Hepatocyte (in vitro differentiated cells): ENCODE measurements around the gene ZCCHC3. TPM values are rescaled to one million over a fixed set of nuclear protein-coding genes. Genes with fewer than 3 reads are reported as not detected.

Source experiments
- DNase-seq: peaks from one replicate; pipeline ENCODE4 v3.0.0-alpha.2; 2016; ENCODE audit warnings: low spot score
- H2AFZ ChIP-seq: fragments of 200-600 bp; sonication (generic); 2 replicates; pipeline ENCODE4 v1.6.0; 2016; ENCODE audit warnings: antibody characterized with exemption, mild to moderate bottlenecking
- H3K27ac ChIP-seq: fragments of 200-600 bp; sonication (generic); 2 replicates; pipeline ENCODE4 v1.5.1; 2016; ENCODE audit warnings: mild to moderate bottlenecking
- H3K27me3 ChIP-seq: fragments of 200-600 bp; sonication (generic); 2 replicates; pipeline ENCODE4 v1.6.1; 2016
- H3K36me3 ChIP-seq: fragments of 200-600 bp; sonication (generic); replicated peaks from 2 replicates; pipeline ENCODE4 v1.5.1; 2016; ENCODE audit warnings: low read depth; ENCODE audit not compliant: insufficient read depth
- H3K4me1 ChIP-seq: fragments of 200-600 bp; sonication (generic); 2 replicates; pipeline ENCODE4 v1.5.1; 2016; ENCODE audit warnings: mild to moderate bottlenecking, moderate library complexity; ENCODE audit not compliant: insufficient read depth
- H3K4me2 ChIP-seq: fragments of 200-600 bp; sonication (generic); 2 replicates; pipeline ENCODE4 v1.6.0; 2016
- H3K4me3 ChIP-seq: fragments of 200-600 bp; sonication (generic); 2 replicates; pipeline ENCODE4 v1.5.1; 2016; ENCODE audit warnings: mild to moderate bottlenecking
- H3K79me2 ChIP-seq: fragments of 200-600 bp; sonication (generic); 2 replicates; pipeline ENCODE4 v1.6.0; 2017; ENCODE audit warnings: mild to moderate bottlenecking
- H3K9me2 ChIP-seq: fragments of 200-600 bp; sonication (generic); replicated peaks from 2 replicates; pipeline ENCODE4 v1.6.0; 2017; ENCODE audit warnings: mild to moderate bottlenecking; ENCODE audit not compliant: insufficient read depth
- H3K9me3 ChIP-seq: fragments of 200-600 bp; sonication (generic); 2 replicates; pipeline ENCODE4 v1.5.1; 2016; ENCODE audit warnings: low read depth, mild to moderate bottlenecking
- H4K20me1 ChIP-seq: fragments of 200-600 bp; sonication (generic); 2 replicates; pipeline ENCODE4 v1.6.0; 2016; ENCODE audit warnings: mild to moderate bottlenecking; ENCODE audit not compliant: insufficient read depth, poor library complexity, severe bottlenecking
- EZH2 ChIP-seq: fragments of 200-600 bp; sonication (generic); IDR thresholded peaks from 2 replicates; pipeline ENCODE4 v1.6.1; 2016; ENCODE audit warnings: antibody characterized with exemption, mild to moderate bottlenecking, borderline replicate concordance
- EZH2phosphoT487 ChIP-seq: fragments of 200-600 bp; sonication (generic); IDR thresholded peaks from one replicate; pipeline ENCODE4 v1.6.1; 2018; ENCODE audit warnings: antibody characterized with exemption, mild to moderate bottlenecking, low read depth, moderate library complexity; ENCODE audit not compliant: unreplicated experiment, severe bottlenecking
- WGBS: methylation state at CpG from one replicate; pipeline ENCODE4 v1.1.6; 2016; ENCODE audit warnings: low lambda C conversion rate; ENCODE audit errors: missing lambda C conversion rate; 5-methylcytosine and 5-hydroxymethylcytosine counted together
- polyA plus RNA-seq: library from polyadenylated mRNA; unstranded; fragments of >200 nt; fragmentation: Nextera tagmentation; extraction: Ambion mirVana; gene quantifications from 2 replicates; pipeline ENCODE4 v1.2.1, GENCODE V29; 2016
- total RNA-seq: library from RNA; depleted of rRNA; stranded (reverse); fragments of >200 nt; gene quantifications from 2 replicates; pipeline ENCODE4 v1.2.3, GENCODE V29; 2014
- TF ChIP-seq, protein P1 (sequence below): fragments of 200-600 bp; sonication (generic); IDR thresholded peaks from 2 replicates; pipeline ENCODE4 v1.5.1; 2016; ENCODE audit warnings: antibody characterized with exemption, mild to moderate bottlenecking; ENCODE audit not compliant: poor library complexity

The ZCCHC3 gene
- total and polyA plus RNA-seq, 2 experiments from 2014 or later = 27.4 to 29.0 TPM

DNA sequence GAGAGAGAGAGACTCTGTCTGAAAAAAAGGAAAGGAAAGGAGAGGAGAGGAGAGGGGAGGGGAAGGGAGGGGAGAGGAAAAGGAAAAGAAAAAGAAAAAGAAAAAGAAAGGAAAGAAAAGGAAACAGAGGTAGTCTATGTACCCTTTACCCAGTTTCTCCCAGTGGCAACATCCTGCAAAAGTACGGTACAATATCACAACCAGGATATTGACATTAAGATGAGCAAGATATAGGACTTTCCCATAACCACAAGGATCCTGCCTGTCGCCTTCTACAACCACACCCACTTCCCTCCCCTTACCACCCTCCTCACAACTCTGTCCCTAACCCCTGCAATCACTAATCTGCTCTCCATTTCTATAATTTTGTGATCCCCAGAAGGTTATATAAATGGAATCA is 10.9 kb upstream of the ZCCHC3 start:
- no peak overlapping the region for H2AFZ ChIP-seq
- H3K9me3 ChIP-seq = no peaks in the 10 kb centered on the region
- H3K9me2 ChIP-seq = no peaks in the 10 kb centered on the region
- H3K36me3 ChIP-seq = no peaks in the 10 kb centered on the region
- DNase-seq = no peak
- H3K4me1 ChIP-seq = peaks cover 5% of the 10 kb centered on the region
- H3K27ac ChIP-seq = no peak overlapping the region
- no peak for TF ChIP-seq EZH2phosphoT487
- peaks cover 17% of the 10 kb centered on the region for H3K79me2 ChIP-seq
- no peak overlapping the region for H3K4me3 ChIP-seq
- WGBS = 66% methylated on average over 2 of the region's 2 CpGs
- no peaks in the 10 kb centered on the region for H3K27me3 ChIP-seq
- no peaks in the 10 kb centered on the region for H4K20me1 ChIP-seq
- no peak overlapping the region for H3K4me2 ChIP-seq

DNA sequence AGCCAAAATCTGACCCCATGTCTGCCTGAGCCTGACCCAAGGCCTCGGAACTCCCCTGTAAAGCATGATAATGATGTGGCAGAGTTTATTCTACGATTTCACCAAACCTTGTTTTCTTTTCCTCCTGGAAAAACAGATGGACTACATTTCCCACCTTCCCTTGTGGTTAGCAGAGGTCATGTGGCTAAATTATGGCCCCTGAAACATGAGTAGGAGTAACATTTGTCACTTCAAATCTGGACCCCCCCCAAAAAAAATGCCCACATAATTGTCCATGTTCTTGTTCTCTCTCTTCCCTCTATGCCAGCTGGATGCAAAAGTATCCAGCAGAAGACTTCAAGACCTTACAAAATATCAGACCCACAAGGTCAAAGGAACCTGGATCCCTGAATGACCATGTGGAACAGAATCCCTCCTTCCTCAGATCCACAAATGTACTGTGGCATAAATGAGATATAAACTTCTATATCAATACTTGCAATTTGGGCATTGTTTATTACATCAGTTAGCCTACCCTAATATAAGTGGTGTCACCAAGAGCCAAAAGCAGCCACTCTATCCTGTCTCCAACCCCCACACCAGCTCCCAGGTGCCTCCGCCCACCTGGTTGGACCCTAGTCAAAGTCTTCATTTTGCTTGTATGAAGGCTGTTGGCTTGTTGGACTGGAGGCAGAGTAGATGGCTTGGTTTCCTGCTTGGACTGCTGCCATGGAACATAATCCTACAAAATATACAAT is 8.2 kb upstream of the ZCCHC3 start:
- Histone ChIP-seq H3K79me2 (peaks cover 17% of the 10 kb centered on the region), H3K9me2 (no peaks in the 10 kb centered on the region), H4K20me1 (no peaks in the 10 kb centered on the region), H2AFZ (no peak overlapping the region), H3K4me2 (peak overlapping the region; percentile 79), H3K9me3 (no peaks in the 10 kb centered on the region), H3K36me3 (no peaks in the 10 kb centered on the region), H3K27ac (peak overlapping the region; percentile 81), H3K4me3 (no peak overlapping the region), H3K4me1 (peaks cover 10% of the 10 kb centered on the region), H3K27me3 (no peaks in the 10 kb centered on the region)
- DNase-seq = no peak
- 66% methylated on average over 3 of the region's 3 CpGs for WGBS
- TF ChIP-seq EZH2phosphoT487 (no peak), EZH2 (no peak)
- TF ChIP-seq, protein P1, sequence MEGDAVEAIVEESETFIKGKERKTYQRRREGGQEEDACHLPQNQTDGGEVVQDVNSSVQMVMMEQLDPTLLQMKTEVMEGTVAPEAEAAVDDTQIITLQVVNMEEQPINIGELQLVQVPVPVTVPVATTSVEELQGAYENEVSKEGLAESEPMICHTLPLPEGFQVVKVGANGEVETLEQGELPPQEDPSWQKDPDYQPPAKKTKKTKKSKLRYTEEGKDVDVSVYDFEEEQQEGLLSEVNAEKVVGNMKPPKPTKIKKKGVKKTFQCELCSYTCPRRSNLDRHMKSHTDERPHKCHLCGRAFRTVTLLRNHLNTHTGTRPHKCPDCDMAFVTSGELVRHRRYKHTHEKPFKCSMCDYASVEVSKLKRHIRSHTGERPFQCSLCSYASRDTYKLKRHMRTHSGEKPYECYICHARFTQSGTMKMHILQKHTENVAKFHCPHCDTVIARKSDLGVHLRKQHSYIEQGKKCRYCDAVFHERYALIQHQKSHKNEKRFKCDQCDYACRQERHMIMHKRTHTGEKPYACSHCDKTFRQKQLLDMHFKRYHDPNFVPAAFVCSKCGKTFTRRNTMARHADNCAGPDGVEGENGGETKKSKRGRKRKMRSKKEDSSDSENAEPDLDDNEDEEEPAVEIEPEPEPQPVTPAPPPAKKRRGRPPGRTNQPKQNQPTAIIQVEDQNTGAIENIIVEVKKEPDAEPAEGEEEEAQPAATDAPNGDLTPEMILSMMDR = no peak

DNA sequence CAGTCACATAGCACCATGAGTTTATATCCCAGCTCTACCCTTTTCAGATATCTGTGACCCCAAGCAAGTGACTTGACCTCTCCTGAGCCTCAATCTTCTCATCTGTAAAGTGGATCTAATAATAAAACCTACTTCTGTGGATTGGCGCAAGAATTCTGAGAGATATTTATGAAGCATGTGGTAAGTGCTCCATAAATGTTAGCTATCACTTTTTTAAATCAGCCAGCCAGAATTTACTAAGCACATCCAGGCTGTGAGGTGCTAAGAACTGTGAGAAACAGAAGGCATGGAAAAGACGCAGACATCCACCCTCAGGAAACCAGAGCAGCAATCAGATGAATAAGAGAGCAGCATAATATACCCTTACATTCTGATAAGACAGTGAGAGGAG is 7.7 kb upstream of the ZCCHC3 start:
- Histone ChIP-seq H3K4me3 (peak overlapping the region; percentile 57), H3K9me3 (no peaks in the 10 kb centered on the region), H4K20me1 (no peaks in the 10 kb centered on the region), H3K27ac (peak overlapping the region; percentile 81), H3K4me2 (peak overlapping the region; percentile 79), H3K79me2 (peaks cover 17% of the 10 kb centered on the region), H3K4me1 (peaks cover 10% of the 10 kb centered on the region), H2AFZ (peak overlapping the region; percentile 86), H3K9me2 (no peaks in the 10 kb centered on the region), H3K27me3 (no peaks in the 10 kb centered on the region), H3K36me3 (no peaks in the 10 kb centered on the region)
- no peak for TF ChIP-seq EZH2phosphoT487
- TF ChIP-seq, protein P1 = no peak
- no peak for TF ChIP-seq EZH2
- 51% methylated on average over 2 of the region's 2 CpGs for WGBS
- DNase-seq = no peak

DNA sequence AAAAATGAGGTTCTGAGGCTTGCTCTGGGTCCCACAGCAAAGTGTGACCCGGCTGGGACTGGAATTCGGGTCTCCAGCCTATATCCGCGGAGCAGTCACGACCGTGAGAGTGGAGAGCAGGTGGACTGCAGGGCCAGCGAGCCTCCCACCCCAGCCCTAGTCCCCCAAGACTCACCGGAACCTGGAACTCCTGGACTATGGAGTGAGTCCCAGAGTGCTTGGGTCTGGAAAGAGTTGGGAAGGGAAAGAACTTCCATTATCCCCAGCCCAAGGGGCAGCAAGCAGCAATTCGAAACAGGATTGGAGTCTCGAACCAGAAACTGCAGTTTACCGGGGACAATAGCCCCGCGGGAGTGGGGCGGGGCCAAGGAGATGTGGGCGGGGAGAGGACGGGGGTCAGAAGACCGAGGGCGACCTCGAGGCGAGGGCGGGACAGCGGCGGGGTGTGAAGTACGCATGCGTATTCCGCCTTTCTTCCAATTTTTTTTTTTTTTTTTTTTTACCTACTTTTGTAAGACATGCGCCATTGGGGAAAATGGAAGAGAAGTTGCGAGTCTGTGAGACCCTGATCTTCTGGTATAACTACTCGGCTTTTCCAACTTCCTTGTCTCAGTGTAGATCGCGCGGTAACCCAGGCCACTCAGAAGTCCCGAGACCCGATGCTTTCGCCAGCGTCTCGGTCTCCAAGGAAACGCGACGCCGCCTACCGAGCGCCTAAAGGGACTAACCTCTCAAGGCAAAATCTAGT is 7.1 kb upstream of the ZCCHC3 start, which contains the start of gene C20orf96:
C20orf96 (minus strand) TSS at position 667 of the 748 bp plus-strand sequence; CDS start at position 527, 140 bp downstream.
- DNase-seq = peak; percentile 95
- Histone ChIP-seq H3K9me3 (no peaks in the 10 kb centered on the region), H3K36me3 (no peaks in the 10 kb centered on the region), H3K4me3 (peak within 1 kb of the TSS; percentile 57), H3K4me2 (peak within 1 kb of the TSS; percentile 79), H3K9me2 (no peaks in the 10 kb centered on the region), H3K27me3 (no peaks in the 10 kb centered on the region), H2AFZ (peak within 1 kb of the TSS; percentile 86), H3K27ac (peak within 1 kb of the TSS; percentile 81), H3K4me1 (peaks cover 10% of the 10 kb centered on the region), H3K79me2 (peaks cover 17% of the 10 kb centered on the region), H4K20me1 (no peaks in the 10 kb centered on the region)
- TF ChIP-seq EZH2 = no peak
- TF ChIP-seq, protein P1 = peak; percentile 28
- WGBS = 1% methylated on average over 35 of the region's 43 CpGs
